ENCODE data around the gene B4GALT3.

The B4GALT3 gene

GRCh38 chr1:161187311-161187710 lies 10.0 kb upstream of the B4GALT3 start (continued):
- TF ChIP-seq TSHZ2 (CRISPR knock-in tag; IDR thresholded peaks at IDR 0.05) (no peak), ZFP3 (CRISPR knock-in tag; IDR thresholded peaks at IDR 0.05) (no peak)

GRCh38 chr1:161185732-161186311 lies 8.5 kb upstream of the B4GALT3 start:
- TF ChIP-seq ESRRG (CRISPR knock-in tag; IDR thresholded peaks at IDR 0.05): no peak
- no peak for TF ChIP-seq SNAI2 (CRISPR knock-in tag; IDR thresholded peaks at IDR 0.05)
- no peak for TF ChIP-seq CREB5 (CRISPR knock-in tag; IDR thresholded peaks at IDR 0.05; ENCODE audit: low read depth)
- TF ChIP-seq RARB (CRISPR knock-in tag; IDR thresholded peaks at IDR 0.05): no peak
- no peak for TF ChIP-seq ARNTL (CRISPR knock-in tag; IDR thresholded peaks at IDR 0.05; ENCODE audit: borderline replicate concordance, low read depth)
- no peak for TF ChIP-seq OSR1 (CRISPR knock-in tag; IDR thresholded peaks at IDR 0.05)
- TF ChIP-seq ZNF70 (CRISPR knock-in tag; IDR thresholded peaks at IDR 0.05): no peak
- TF ChIP-seq GLIS3 (CRISPR knock-in tag; IDR thresholded peaks at IDR 0.05): no peak
- TF ChIP-seq TSHZ2 (CRISPR knock-in tag; IDR thresholded peaks at IDR 0.05): no peak
- TF ChIP-seq ZFP30 (CRISPR knock-in tag; IDR thresholded peaks at IDR 0.05): no peak
- no peak for TF ChIP-seq PATZ1 (CRISPR knock-in tag; IDR thresholded peaks at IDR 0.05; ENCODE audit: borderline replicate concordance)
- TF ChIP-seq POU6F1 (CRISPR knock-in tag; IDR thresholded peaks at IDR 0.05; ENCODE audit: borderline replicate concordance, low read depth): no peak
- no peak for TF ChIP-seq BACH2 (CRISPR knock-in tag; IDR thresholded peaks at IDR 0.05; ENCODE audit: borderline replicate concordance)
- no peak for TF ChIP-seq ISL1 (CRISPR knock-in tag; IDR thresholded peaks at IDR 0.05)
- no peak for TF ChIP-seq CSDC2 (CRISPR knock-in tag; IDR thresholded peaks at IDR 0.05)
- TF ChIP-seq CSRNP3 (CRISPR knock-in tag; IDR thresholded peaks at IDR 0.05): no peak
- no peak for TF ChIP-seq ZNF565 (CRISPR knock-in tag; conservative IDR thresholded peaks at IDR 0.05; ENCODE audit: low read depth)
- TF ChIP-seq ZNF8 (CRISPR knock-in tag; IDR thresholded peaks at IDR 0.05): no peak
- TF ChIP-seq PPARA (CRISPR knock-in tag; IDR thresholded peaks at IDR 0.05; ENCODE audit: borderline replicate concordance): no peak
- ATAC-seq: no peak

Data from SK-N-SH treated with all-trans-retinoic acid at 6 μM for 48 hours (cell line).